HG02763 (cell line): Measurements from ENCODE around the gene GAB1.

Source experiments
- ATAC-seq: cut with Tn5 transposase; IDR thresholded peaks from one replicate; pipeline ENCODE4 v1.9.1; 2021; ENCODE audit warnings: mild to moderate bottlenecking, moderate library complexity; ENCODE audit not compliant: unreplicated experiment

Gene GAB1

DNA sequence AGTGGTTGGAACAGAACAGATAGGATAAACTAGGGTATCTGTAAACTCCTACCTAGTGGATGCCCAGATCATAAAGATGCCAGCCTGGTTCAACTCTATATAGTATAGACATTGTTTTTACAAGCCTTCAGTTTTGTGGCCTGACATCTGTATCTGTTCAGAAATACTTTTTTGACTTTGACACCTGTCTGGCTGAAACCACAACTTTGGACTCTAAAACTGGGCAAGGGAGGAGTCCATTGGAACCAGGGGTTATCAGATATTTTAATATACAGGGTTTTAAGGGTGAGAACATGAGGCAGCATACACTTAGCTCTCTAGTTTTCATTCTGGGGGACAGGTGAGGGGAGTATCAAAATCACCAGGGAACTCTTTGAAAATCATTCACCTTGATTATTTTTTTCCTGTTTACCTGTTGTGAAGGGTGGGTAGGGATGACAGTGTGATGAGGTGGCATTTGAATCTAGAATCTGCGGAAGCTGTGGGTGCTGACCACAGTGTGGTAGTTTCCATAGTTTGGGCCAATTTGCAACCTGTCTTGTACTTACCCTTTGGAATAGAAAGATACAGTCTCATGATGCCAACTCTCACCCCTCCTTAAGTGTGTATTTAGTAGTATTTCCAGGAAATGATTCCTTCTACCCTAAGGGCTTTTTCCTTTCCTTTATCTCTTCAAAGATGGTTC lies 20.6 kb downstream of the GAB1 start:
- ATAC-seq = peak; percentile 26

GRCh38 chr4:143358419-143358818 lies 21.7 kb downstream of the GAB1 start:
- ATAC-seq = no peak

GRCh38 chr4:143358923-143359643 lies 22.4 kb downstream of the GAB1 start:
- ATAC-seq = peak; percentile 80

- ATAC-seq = no peak
Measured at GRCh38 chr4:143359644-143360193, 23.0 kb downstream of the GAB1 start.

DNA sequence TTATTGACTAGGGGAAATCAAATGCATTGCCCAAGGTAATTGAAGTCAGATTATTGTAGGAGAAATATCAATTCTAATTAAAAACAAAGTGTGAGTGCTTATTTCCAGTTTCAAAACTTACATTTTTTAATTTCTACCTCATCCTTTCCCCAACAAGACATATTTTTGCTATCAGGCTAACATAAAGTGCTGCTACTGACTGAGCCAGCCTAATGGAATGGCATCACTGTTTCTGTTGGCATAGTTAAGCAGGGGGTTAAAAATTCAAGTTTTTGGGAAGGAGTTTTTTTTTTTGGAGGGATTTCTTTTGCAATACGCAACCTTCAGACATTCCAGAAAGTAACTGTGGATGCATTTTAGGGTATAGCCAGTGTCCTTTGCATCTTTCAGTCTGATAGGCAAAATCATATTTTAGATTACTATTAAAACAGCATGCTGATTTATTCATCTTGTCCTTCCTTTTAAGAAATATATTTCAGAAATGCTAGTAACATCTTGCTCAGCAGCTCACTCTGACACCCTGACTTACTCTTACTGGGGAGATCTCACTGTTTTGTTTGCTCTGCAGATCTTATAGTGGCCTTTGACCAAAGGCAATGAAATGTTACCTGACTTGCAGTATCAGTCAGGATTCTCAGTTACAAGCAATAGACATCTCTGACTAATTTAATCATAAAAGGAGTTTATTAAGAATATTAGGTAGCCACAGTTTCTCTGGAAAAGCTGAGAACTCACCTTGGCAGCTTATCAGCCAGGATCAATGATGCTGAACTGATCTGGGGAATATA lies 24.4 kb downstream of the GAB1 start:
- no peak for ATAC-seq

DNA sequence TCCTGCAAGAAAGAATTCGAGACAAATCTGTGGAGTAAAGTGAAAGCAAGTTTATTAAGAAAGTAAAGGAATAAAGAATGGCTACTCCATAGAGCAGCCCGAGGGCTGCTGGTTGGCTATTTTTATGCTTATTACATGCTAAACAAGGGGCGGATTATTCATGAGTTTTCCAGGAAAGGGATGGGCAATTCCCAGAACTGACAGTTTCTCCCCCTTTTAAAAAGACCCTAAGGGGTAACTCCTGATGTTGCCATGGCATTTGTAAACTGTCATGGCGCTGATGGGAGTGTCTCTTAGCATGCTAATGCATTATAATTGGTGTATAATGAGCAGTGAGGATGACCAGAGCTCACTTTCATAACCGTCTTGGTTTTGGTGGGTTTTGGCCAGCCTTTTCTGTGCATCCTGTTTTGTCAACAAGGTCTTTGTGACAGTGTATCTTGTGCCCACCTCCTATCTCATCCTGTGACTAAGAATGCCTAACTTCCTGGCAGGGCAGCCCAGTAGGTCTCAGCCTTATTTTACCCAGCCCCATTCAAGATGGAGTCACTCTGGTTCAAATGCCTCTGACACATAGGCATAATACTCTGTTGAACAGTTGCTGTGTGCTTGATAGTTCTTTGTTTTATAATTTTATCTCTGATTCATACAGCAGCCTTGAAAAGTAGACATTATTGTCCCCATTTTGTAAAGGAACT lies 25.8 kb downstream of the GAB1 start:
- no peak for ATAC-seq

DNA sequence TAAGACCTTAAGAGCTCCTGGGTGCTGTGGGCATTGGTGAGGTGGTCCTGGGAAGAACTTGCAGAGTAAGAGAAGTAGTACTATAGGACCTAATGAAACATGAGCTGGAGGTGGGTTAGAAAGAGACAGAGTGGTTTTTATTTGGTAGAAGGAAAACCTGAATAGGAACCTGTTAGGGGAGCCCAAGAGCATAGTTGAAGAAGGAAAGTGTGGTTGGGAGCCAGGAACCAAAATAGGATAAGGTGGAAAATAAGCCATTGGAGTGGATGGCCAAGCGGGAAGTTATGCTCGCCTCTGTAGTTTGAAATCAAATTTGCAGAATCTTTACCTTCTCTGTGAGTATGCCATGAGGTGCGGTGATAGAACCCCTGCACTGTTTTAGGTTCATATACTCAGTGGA lies 26.7 kb downstream of the GAB1 start:
- no peak for ATAC-seq

- no peak for ATAC-seq
Measured at GRCh38 chr4:143364063-143364462, 27.4 kb downstream of the GAB1 start.

GRCh38 chr4:143367863-143368262 lies 31.2 kb downstream of the GAB1 start:
- ATAC-seq = no peak

GRCh38 chr4:143369552-143369951 lies 32.9 kb downstream of the GAB1 start:
- no peak for ATAC-seq

DNA sequence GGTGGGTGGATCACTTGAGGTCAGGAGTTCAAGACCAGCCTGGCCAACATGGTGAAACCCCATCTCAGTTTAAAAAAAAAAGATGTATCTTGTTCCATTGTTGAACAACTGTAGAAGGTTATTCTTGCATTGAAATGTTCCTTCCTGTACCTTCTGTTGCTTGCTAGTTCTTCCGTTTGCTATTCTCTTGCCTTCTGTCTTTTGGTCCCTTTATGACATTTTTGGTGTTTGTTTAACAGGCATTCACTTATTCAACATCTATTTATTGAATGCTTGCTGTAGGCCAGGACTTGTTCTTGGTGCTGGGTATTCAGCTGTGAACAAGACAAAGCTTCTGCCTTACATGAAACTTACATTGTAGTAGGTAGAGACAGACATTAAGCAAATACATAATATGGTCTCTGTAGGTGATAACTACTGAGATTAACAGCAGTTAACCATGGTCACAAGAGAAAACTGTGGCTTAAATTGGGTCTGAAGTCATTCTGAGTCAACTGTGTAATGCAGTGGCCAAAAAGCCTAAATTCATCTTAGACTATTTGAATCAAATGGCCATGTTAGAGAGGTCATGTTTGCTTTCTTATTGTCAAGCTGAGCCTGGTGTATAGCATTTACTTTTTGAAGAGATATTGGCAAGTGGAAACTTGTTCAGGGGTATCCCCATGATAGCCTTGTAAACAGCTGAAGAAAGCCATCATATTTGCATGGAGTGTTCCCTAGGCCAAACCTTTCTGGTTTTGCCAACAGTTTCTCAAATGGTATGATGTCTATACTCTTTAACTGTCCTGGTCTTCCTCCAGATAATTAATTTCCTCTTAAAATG lies 35.6 kb downstream of the GAB1 start:
- peak; percentile 68 for ATAC-seq

DNA sequence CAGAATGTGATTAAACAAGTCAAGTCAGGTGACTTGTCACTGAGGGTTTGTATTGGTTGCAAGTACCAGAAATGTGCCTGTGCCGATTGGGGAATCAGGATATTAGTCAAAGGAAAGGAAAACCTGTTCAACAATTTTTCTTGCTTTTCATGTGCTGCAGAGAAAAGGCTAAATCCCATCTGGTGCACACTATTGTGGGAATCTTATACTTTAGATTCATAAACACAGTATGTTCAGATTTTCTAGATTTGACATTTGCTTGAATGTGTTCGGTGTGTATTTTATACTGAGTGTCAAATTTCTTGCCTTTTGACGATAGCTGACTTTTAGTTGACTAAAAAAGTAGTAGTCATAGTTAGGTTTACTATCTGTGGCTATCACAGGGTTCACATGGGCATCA lies 37.6 kb downstream of the GAB1 start:
- ATAC-seq = no peak

DNA sequence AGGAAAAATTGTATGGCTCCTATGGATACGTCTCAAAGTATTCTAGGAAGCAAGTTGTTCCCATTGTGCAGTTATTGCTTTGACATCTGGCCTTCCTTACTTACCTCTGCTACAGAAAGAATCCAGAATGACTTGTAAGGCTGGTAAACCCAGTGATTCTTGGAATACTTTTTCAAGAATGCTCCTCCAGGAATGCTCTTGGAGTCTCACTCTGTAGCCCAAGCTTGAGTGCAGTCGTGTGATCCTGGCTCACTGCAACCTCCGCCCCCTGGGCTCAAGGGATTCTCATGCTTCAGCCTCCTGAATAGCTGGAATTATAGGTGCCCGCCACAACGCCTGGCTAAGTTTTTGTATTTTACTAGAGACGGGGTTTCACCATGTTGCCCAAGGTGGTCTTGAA lies 38.1 kb downstream of the GAB1 start:
- no peak for ATAC-seq

- peak; percentile 26 for ATAC-seq
Measured at GRCh38 chr4:143375326-143376073, 38.8 kb downstream of the GAB1 start.

DNA sequence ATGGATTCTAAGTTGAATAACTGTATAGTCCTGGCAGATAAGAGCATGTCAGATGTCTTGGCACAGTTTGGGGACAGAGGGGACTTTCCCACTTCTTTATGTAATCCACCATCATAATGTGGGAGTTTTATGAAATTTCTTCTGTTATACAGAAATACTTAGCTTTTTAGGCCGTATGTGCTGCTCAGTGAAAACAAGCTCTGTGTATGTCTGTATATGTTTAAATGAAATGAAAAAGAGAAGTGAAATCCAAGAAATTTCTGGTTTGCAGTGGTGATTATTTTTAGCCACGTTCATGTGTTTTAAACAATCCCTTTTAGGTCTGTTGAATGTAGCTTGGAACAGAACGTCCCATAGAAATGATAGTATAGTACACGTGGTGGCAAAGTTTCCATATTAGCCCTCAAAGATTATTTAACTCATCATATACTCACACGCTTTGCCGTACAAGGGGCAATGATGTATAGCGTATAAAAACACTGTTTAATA lies 41.0 kb downstream of the GAB1 start:
- ATAC-seq = peak; percentile 43

DNA sequence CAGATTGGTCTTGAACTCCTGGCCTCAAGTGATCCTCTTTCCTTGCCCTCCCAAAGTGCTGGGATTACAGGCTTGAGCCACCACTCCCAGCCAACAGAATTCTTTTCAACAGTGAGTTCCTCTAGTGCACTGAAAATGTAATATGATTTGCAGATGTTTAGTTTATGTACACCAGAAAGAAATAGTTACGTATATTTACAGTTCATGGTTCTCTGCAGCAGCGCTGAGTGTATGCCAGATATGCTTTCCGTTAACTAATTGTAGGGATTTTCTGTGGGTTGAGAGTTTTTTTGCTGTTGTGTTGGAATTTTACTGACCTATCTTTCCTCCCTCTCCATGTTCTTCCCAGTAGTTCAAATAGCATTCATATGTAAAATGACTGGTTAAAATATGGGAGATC lies 44.0 kb downstream of the GAB1 start:
- no peak for ATAC-seq

GRCh38 chr4:143381189-143382118 lies 44.8 kb downstream of the GAB1 start:
- ATAC-seq = peak; percentile 36

- no peak for ATAC-seq
Measured at GRCh38 chr4:143382596-143382995, 45.9 kb downstream of the GAB1 start.
